ENCODE data around the gene AKR7A2. TPM values are rescaled to one million over a fixed set of nuclear protein-coding genes. Genes with fewer than 3 reads are reported as not detected.
A peak's percentile ranks its signal among the peaks of the same experiment; 100 is the strongest.

AKR7A2 gene
- total RNA-seq, 2 donors from 2014 or later = 24.1 to 45.1 TPM

DNA sequence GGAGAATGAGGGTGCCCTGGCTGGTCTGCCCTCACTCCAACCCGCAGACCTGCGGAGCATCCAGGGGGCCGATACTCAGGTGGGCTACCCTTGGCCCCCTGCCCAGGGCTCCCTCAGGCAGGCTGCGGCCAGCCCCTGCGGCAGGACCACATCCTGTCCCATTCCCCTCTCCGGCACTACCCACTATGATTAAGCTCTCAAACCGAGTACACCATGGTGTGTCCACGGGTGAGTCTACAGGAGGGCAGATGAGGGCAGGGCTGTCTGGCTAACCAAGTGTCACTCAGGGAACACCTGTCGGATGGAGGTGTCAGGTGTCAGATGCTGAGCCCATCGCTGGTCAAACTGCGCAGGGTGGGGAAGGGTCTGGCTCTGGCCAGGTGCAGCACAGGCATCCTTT, 47.4 kb upstream of the AKR7A2 start:
- intact Hi-C loops (cut with DNase I) = no loop called here
- Histone ChIP-seq H3K4me1 (no peaks in the 10 kb centered on the region), H3K9me3 (no peaks in the 10 kb centered on the region), H3K27me3 (no peaks in the 10 kb centered on the region), H3K4me3 (no peak overlapping the region), H3K27ac (no peak overlapping the region), H3K36me3 (replicated peaks in 1 of 2; ENCODE audit: insufficient read depth in 1 of 2, low read depth in 2 of 2) (peaks cover 0 to 13% of the 10 kb centered on the region in 2 donors)
- DNase-seq (no peak), ATAC-seq (no peak)
- TF ChIP-seq POLR2A (IDR thresholded peaks at IDR 0.05) = no peak
- TF ChIP-seq, protein P1, sequence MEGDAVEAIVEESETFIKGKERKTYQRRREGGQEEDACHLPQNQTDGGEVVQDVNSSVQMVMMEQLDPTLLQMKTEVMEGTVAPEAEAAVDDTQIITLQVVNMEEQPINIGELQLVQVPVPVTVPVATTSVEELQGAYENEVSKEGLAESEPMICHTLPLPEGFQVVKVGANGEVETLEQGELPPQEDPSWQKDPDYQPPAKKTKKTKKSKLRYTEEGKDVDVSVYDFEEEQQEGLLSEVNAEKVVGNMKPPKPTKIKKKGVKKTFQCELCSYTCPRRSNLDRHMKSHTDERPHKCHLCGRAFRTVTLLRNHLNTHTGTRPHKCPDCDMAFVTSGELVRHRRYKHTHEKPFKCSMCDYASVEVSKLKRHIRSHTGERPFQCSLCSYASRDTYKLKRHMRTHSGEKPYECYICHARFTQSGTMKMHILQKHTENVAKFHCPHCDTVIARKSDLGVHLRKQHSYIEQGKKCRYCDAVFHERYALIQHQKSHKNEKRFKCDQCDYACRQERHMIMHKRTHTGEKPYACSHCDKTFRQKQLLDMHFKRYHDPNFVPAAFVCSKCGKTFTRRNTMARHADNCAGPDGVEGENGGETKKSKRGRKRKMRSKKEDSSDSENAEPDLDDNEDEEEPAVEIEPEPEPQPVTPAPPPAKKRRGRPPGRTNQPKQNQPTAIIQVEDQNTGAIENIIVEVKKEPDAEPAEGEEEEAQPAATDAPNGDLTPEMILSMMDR (IDR thresholded peaks at IDR 0.05) = no peak
- WGBS, 2 donors = 78 to 87% methylated on average over 11 of the region's 11 CpGs

DNA sequence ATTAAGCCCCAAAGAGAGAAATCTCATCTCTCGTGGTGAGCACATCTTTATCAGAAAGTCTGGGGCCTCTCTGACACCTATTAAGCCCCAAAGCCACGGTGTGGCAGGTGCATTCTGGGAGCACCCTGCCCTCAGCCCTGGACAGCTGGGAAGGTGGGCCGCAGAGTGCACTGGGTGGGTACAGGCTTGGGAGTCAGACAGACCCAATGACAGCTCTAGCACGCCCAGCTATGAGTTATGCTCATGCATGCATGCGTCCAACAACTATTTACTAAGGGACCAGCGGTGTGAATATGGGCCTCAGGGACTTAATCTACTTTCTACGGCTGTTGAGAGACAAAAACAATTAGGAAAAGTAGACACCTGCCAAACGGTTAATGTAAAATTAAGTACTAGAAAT, 46.8 kb upstream of the AKR7A2 start:
- intact Hi-C loops (cut with DNase I) = no loop called here
- H3K9me3 ChIP-seq = no peaks in the 10 kb centered on the region
- ATAC-seq (no peak), DNase-seq (no peak)
- no peaks in the 10 kb centered on the region for H3K4me1 ChIP-seq
- no peak overlapping the region for H3K27ac ChIP-seq
- TF ChIP-seq, protein P1 (IDR thresholded peaks at IDR 0.05) = no peak
- no peak for TF ChIP-seq POLR2A (IDR thresholded peaks at IDR 0.05)
- H3K36me3 ChIP-seq (replicated peaks in 1 of 2; ENCODE audit: insufficient read depth in 1 of 2, low read depth in 2 of 2) = peaks cover 0 to 18% of the 10 kb centered on the region in 2 donors
- H3K27me3 ChIP-seq = no peaks in the 10 kb centered on the region
- WGBS, 2 donors = 83 to 86% methylated on average over 5 to 8 of the region's 8 CpGs
- no peak overlapping the region for H3K4me3 ChIP-seq

DNA sequence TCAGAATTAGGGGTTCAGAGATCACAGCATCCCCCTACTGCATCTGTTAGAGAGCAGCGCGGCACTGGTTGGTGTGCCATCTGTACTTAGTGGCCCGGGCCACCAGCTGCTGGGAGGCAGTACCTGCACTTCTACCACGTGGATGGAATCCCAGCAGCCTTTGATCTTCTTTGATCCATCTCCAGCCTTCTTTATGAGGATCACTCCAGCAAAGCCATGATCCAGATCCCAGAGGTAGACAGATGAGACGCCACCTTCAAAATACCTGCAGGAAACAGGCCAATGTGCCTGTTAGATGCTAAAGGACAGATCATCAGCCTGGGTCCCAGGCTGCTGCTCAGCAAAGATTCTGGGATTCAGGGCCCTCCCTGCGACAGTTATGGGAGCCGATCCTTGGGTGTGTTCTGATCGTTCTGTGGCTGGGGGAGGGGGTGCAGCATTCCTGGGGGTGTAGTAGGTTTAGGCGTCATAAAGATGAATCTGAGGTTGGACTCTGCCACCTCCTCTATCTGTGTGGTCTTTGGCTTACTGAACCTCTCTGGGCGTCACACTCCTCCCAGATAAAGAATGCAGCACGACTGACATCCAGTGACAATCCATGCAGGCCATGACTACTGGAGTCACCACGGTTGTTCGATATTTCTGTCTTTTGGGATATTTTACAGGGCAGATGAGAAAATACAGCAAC, 45.5 kb upstream of the AKR7A2 start:
- H3K27me3 ChIP-seq = no peaks in the 10 kb centered on the region
- intact Hi-C loops (cut with DNase I) = no loop called here
- H3K9me3 ChIP-seq = no peaks in the 10 kb centered on the region
- H3K4me1 ChIP-seq = no peaks in the 10 kb centered on the region
- H3K27ac ChIP-seq = no peak overlapping the region
- no peak overlapping the region for H3K4me3 ChIP-seq
- DNase-seq (no peak), ATAC-seq (no peak)
- WGBS, 2 donors = 87 to 91% methylated on average over 13 of the region's 13 CpGs
- TF ChIP-seq, protein P1 (IDR thresholded peaks at IDR 0.05) = no peak
- TF ChIP-seq POLR2A (IDR thresholded peaks at IDR 0.05) = no peak
- H3K36me3 ChIP-seq (replicated peaks in 1 of 2; ENCODE audit: insufficient read depth in 1 of 2, low read depth in 2 of 2) = peaks cover 0 to 24% of the 10 kb centered on the region in 2 donors

DNA sequence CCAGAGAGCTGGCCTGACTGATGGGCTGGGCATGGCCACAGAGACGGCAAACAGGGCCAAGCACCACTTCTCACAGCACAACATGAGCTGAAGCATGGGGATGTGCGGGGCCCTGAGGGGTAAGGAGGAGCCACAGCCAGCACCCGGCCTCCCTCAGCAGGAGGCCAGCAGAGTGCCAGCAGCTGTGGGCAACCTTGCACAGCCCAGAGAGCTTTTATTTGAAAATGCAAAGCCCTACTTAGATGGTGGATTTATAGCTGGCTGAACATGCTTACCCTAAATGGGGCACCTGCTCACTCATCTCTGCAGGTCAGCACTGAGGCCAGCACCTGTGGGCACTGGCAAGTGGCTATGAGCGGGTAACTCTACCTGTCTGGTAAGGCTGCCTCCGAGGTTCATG, 44.3 kb upstream of the AKR7A2 start:
- H3K4me1 ChIP-seq = no peaks in the 10 kb centered on the region
- ATAC-seq (no peak), DNase-seq (no peak)
- TF ChIP-seq POLR2A (IDR thresholded peaks at IDR 0.05) = no peak
- TF ChIP-seq, protein P1 (IDR thresholded peaks at IDR 0.05) = no peak
- H3K27me3 ChIP-seq = no peaks in the 10 kb centered on the region
- H3K9me3 ChIP-seq = no peaks in the 10 kb centered on the region
- intact Hi-C loops (cut with DNase I) = no loop called here
- no peak overlapping the region for H3K27ac ChIP-seq
- H3K4me3 ChIP-seq = no peak overlapping the region
- 95 to 96% methylated on average over 4 to 5 of the region's 5 CpGs for WGBS, 2 donors
- peaks cover 0 to 26% of the 10 kb centered on the region in 2 donors for H3K36me3 ChIP-seq (replicated peaks in 1 of 2; ENCODE audit: insufficient read depth in 1 of 2, low read depth in 2 of 2)

DNA sequence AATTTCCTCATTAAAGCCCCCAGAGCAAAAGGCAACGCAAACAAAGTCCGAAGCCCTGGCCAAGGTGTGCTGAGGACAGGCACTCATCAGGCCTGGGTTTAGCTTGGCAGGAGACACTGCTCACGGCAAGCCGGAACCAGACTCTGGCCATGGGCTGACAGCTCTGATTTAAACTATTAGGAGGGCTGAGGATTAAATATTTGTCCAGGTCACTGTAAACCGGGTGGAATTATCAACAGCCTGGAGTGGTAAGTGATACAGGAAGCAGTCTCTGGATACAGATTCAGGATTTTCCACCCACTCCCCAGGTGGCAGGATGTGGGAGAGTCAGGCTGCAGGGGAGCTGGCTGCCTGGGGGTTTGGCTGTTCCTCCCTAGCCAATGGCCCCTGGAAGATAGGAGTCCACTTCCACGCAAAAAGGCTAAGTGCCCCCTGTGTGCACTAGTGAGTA, 42.6 kb upstream of the AKR7A2 start:
- Histone ChIP-seq H3K27ac (no peak overlapping the region), H3K27me3 (no peaks in the 10 kb centered on the region), H3K36me3 (replicated peaks in 1 of 2; ENCODE audit: insufficient read depth in 1 of 2, low read depth in 2 of 2) (peaks cover 0 to 27% of the 10 kb centered on the region in 2 donors), H3K4me1 (no peaks in the 10 kb centered on the region), H3K4me3 (no peak overlapping the region), H3K9me3 (no peaks in the 10 kb centered on the region)
- ATAC-seq (peak; percentile 19), DNase-seq (no peak)
- TF ChIP-seq, protein P1 (IDR thresholded peaks at IDR 0.05) = no peak
- TF ChIP-seq POLR2A (IDR thresholded peaks at IDR 0.05) = no peak
- intact Hi-C loops (cut with DNase I) = no loop called here
- WGBS, 2 donors = 76 to 90% methylated on average over 5 to 6 of the region's 6 CpGs
